Smooth muscle cell (in vitro differentiated cells): ENCODE data around the gene LIME1. TPM values are rescaled to one million over a fixed set of nuclear protein-coding genes. Genes with fewer than 3 reads are reported as not detected.

Source experiments
- DNase-seq: peaks from one replicate; lab custom pipeline; 2025; ENCODE audit not compliant: unreplicated experiment; lab: John Stamatoyannopoulos, UW
- H2AFZ ChIP-seq: fragments of 200-600 bp; sonication (generic); 2 replicates; pipeline ENCODE4 v1.6.0; 2016; ENCODE audit warnings: antibody characterized with exemption, low read depth, mild to moderate bottlenecking
- H3F3A ChIP-seq: fragments of 200-600 bp; sonication (generic); 2 replicates; pipeline ENCODE4 v1.6.0; 2017; ENCODE audit warnings: antibody characterized with exemption, low read depth
- H3K27ac ChIP-seq: fragments of 200-600 bp; sonication (generic); 2 replicates; pipeline ENCODE4 v1.5.1; 2016; ENCODE audit warnings: low read depth, mild to moderate bottlenecking
- H3K27me3 ChIP-seq: fragments of 200-600 bp; sonication (generic); 2 replicates; pipeline ENCODE4 v1.6.1; 2016; ENCODE audit warnings: low read depth, mild to moderate bottlenecking
- H3K36me3 ChIP-seq: fragments of 200-600 bp; sonication (generic); 2 replicates; pipeline ENCODE4 v1.5.1; 2016; ENCODE audit warnings: low read depth
- H3K4me1 ChIP-seq: fragments of 200-600 bp; sonication (generic); 2 replicates; pipeline ENCODE4 v1.5.1; 2016; ENCODE audit warnings: low read depth
- H3K4me2 ChIP-seq: fragments of 200-600 bp; sonication (generic); 2 replicates; pipeline ENCODE4 v1.6.0; 2016; ENCODE audit warnings: mild to moderate bottlenecking
- H3K4me3 ChIP-seq: fragments of 200-600 bp; sonication (generic); 2 replicates; pipeline ENCODE4 v1.5.1; 2016; ENCODE audit warnings: mild to moderate bottlenecking
- H3K79me2 ChIP-seq: fragments of 200-600 bp; sonication (generic); 2 replicates; pipeline ENCODE4 v1.6.0; 2016; ENCODE audit warnings: low read depth, mild to moderate bottlenecking
- H3K9ac ChIP-seq: fragments of 200-600 bp; sonication (generic); 2 replicates; pipeline ENCODE4 v1.6.0; 2016; ENCODE audit warnings: low read depth
- H3K9me3 ChIP-seq: fragments of 200-600 bp; sonication (generic); replicated peaks from 2 replicates; pipeline ENCODE4 v1.5.1; 2016; ENCODE audit warnings: low read depth
- H4K20me1 ChIP-seq: fragments of 200-600 bp; sonication (generic); 2 replicates; pipeline ENCODE4 v1.6.0; 2016; ENCODE audit warnings: low read depth
- CTCF ChIP-seq: fragments of 200-600 bp; sonication (generic); IDR thresholded peaks from 2 replicates; pipeline ENCODE4 v1.5.1; 2017; ENCODE audit warnings: borderline replicate concordance, mild to moderate bottlenecking, antibody characterized with exemption; ENCODE audit not compliant: insufficient read depth, poor library complexity, severe bottlenecking
- WGBS: methylation state at CpG from one replicate; pipeline ENCODE4 v1.1.7; 2016; ENCODE audit warnings: low lambda C conversion rate; 5-methylcytosine and 5-hydroxymethylcytosine counted together
- polyA plus RNA-seq: library from polyadenylated mRNA; unstranded; fragments of >200 nt; fragmentation: Nextera tagmentation; extraction: Ambion mirVana; gene quantifications from 2 replicates; pipeline ENCODE4 v1.2.1, GENCODE V29; 2016
- total RNA-seq: library from RNA; depleted of rRNA; stranded (reverse); fragments of >200 nt; gene quantifications from 2 replicates; pipeline ENCODE4 v1.2.3, GENCODE V29; 2014

Gene LIME1
- total and polyA plus RNA-seq, 2 experiments from 2014 or later = 6.9 to 7.2 TPM

GRCh38 chr20:63689046-63690002, 47.1 kb upstream of the LIME1 start:
- no peak for DNase-seq

DNA sequence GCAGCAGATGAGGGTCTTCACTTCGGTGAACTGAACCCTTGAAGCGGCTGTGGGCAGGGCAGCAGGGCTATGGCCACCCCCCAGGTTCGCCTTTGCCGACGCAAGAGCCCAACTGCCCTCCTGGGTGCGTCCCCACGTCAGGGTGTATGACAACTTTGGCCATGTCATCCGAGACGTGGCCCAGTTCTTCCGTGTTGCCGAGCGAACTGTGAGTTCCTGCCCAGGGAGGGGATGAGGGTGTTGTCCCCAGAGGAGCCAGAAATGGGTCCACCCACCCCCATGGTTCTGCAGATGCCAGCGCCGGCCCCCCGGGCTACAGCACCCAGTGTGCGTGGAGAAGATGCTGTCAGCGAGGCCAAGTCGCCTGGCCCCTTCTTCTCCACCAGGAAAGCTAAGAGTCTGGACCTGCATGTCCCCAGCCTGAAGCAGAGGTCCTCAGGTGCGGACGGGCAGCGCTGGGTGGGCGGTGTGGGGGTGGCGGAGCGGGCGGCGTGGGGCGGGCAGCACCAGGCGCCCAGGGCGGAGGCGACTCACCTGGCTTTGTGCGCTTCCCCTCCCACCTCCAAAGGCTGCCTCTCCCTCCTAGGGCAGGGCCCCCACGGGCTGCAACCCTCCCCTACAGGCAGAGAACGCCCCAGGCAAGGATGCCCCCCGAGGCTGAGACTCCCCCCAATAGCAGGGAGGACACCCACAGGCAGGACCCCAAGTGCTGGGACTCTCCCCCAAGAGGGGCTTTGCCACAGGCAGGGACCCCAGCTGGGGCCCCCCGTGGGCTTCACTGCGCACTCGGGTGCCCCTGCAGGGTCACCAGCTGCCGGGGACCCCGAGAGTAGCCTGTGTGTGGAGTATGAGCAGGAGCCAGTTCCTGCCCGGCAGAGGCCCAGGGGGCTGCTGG, 46.2 kb upstream of the LIME1 start:
- 91% methylated on average over 21 of the region's 40 CpGs for WGBS
- H2AFZ ChIP-seq = no peak overlapping the region
- no peaks in the 10 kb centered on the region for H3K36me3 ChIP-seq
- no peaks in the 10 kb centered on the region for H4K20me1 ChIP-seq
- H3F3A ChIP-seq = no peaks in the 10 kb centered on the region
- H3K4me3 ChIP-seq = no peak overlapping the region
- no peak overlapping the region for H3K27ac ChIP-seq
- H3K4me2 ChIP-seq = no peak overlapping the region
- no peaks in the 10 kb centered on the region for H3K4me1 ChIP-seq
- DNase-seq = no peak
- H3K9ac ChIP-seq = no peak overlapping the region
- H3K79me2 ChIP-seq = no peaks in the 10 kb centered on the region
- H3K9me3 ChIP-seq = no peaks in the 10 kb centered on the region
- no peak for TF ChIP-seq CTCF
- no peaks in the 10 kb centered on the region for H3K27me3 ChIP-seq

More at GRCh38 chr20:63689046-63690002, 47.1 kb upstream of the LIME1 start:
- WGBS = 98% methylated on average over 27 of the region's 44 CpGs
- no peak overlapping the region for H3K4me2 ChIP-seq
- H3K79me2 ChIP-seq = no peaks in the 10 kb centered on the region
- no peak for TF ChIP-seq CTCF
- no peaks in the 10 kb centered on the region for H4K20me1 ChIP-seq
- H3K9ac ChIP-seq = no peak overlapping the region
- H3K9me3 ChIP-seq = no peaks in the 10 kb centered on the region
- H3K4me1 ChIP-seq = no peaks in the 10 kb centered on the region
- no peaks in the 10 kb centered on the region for H3F3A ChIP-seq
- H3K4me3 ChIP-seq = no peak overlapping the region
- no peaks in the 10 kb centered on the region for H3K36me3 ChIP-seq
- H3K27me3 ChIP-seq = no peaks in the 10 kb centered on the region
- H2AFZ ChIP-seq = no peak overlapping the region
- no peak overlapping the region for H3K27ac ChIP-seq

- H3K27ac ChIP-seq = no peak overlapping the region
- DNase-seq = no peak
- 94% methylated on average over 22 of the region's 24 CpGs for WGBS
- H3K4me2 ChIP-seq = no peak overlapping the region
- no peaks in the 10 kb centered on the region for H3K36me3 ChIP-seq
- H3K4me3 ChIP-seq = no peak overlapping the region
- no peaks in the 10 kb centered on the region for H3K79me2 ChIP-seq
- no peaks in the 10 kb centered on the region for H3K27me3 ChIP-seq
- TF ChIP-seq CTCF = no peak
- H3F3A ChIP-seq = no peaks in the 10 kb centered on the region
- H4K20me1 ChIP-seq = no peaks in the 10 kb centered on the region
- H3K4me1 ChIP-seq = no peaks in the 10 kb centered on the region
- no peak overlapping the region for H3K9ac ChIP-seq
- no peaks in the 10 kb centered on the region for H3K9me3 ChIP-seq
- H2AFZ ChIP-seq = no peak overlapping the region
These were observed 45.4 kb upstream of the LIME1 start for GRCh38 chr20:63690898-63691710.
